ENCODE data around the gene MACROD2. TPM values are rescaled to one million over a fixed set of nuclear protein-coding genes. Genes with fewer than 3 reads are reported as not detected.

MACROD2 gene
- polyA plus RNA-seq, 1 experiment, result 0.47 TPM

- POLR2A ChIA-PET, result no interaction called here
- no peak for DNase-seq (ENCODE audit: low read depth)
- H3K36me3 ChIP-seq (ENCODE audit: control insufficient read depth, insufficient read depth, low read length), result no peaks in the 10 kb centered on the region
- no peak overlapping the region for H3K4me3 ChIP-seq (ENCODE audit: low read depth, low read length)
- TF ChIP-seq, protein P1, sequence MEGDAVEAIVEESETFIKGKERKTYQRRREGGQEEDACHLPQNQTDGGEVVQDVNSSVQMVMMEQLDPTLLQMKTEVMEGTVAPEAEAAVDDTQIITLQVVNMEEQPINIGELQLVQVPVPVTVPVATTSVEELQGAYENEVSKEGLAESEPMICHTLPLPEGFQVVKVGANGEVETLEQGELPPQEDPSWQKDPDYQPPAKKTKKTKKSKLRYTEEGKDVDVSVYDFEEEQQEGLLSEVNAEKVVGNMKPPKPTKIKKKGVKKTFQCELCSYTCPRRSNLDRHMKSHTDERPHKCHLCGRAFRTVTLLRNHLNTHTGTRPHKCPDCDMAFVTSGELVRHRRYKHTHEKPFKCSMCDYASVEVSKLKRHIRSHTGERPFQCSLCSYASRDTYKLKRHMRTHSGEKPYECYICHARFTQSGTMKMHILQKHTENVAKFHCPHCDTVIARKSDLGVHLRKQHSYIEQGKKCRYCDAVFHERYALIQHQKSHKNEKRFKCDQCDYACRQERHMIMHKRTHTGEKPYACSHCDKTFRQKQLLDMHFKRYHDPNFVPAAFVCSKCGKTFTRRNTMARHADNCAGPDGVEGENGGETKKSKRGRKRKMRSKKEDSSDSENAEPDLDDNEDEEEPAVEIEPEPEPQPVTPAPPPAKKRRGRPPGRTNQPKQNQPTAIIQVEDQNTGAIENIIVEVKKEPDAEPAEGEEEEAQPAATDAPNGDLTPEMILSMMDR (IDR thresholded peaks at IDR 0.05; ENCODE audit: insufficient read depth, low read depth, low read length), result no peak
- CTCF ChIA-PET, result no interaction called here
- H3K27me3 ChIP-seq (ENCODE audit: control insufficient read depth, insufficient read depth, low read length), result no peaks in the 10 kb centered on the region
Observed at GRCh38 chr20:14882157-14882556, 886.8 kb downstream of the MACROD2 start.

GRCh38 chr20:14882846-14883245 is 887.5 kb downstream of the MACROD2 start:
- ChIA-PET POLR2A (no interaction called here), CTCF (no interaction called here)
- no peaks in the 10 kb centered on the region for H3K36me3 ChIP-seq (ENCODE audit: control insufficient read depth, insufficient read depth, low read length)
- H3K27me3 ChIP-seq (ENCODE audit: control insufficient read depth, insufficient read depth, low read length), result no peaks in the 10 kb centered on the region
- TF ChIP-seq, protein P1 (IDR thresholded peaks at IDR 0.05; ENCODE audit: insufficient read depth, low read depth, low read length), result no peak
- DNase-seq (ENCODE audit: low read depth), result no peak
- H3K4me3 ChIP-seq (ENCODE audit: low read depth, low read length), result no peak overlapping the region

- DNase-seq (ENCODE audit: low read depth), result no peak
- H3K36me3 ChIP-seq (ENCODE audit: control insufficient read depth, insufficient read depth, low read length), result no peaks in the 10 kb centered on the region
- H3K27me3 ChIP-seq (ENCODE audit: control insufficient read depth, insufficient read depth, low read length), result no peaks in the 10 kb centered on the region
- no peak overlapping the region for H3K4me3 ChIP-seq (ENCODE audit: low read depth, low read length)
- POLR2A ChIA-PET, result no interaction called here
- CTCF ChIA-PET, result no interaction called here
- TF ChIP-seq, protein P1 (IDR thresholded peaks at IDR 0.05; ENCODE audit: insufficient read depth, low read depth, low read length), result no peak
Observed at GRCh38 chr20:14883324-14883723, 888.0 kb downstream of the MACROD2 start.

DNA sequence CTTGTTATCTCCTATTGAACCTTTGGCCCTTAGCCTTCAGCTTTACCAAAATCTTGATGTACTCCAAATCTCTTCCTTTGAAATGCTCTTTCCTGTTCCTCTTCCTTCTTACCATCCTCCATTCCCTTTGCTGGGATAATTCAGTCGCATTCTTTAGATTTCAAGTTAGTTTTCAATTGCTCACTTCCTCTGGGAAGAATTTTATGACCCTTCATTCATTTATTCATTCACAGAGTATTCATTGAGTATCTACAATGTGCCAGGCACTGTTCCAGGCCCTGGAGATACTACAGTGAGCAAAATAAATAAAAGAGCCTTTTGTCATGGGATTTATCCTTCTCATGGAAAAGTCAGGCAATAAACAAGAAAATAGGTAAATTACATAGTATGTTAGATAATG is 890.3 kb downstream of the MACROD2 start:
- no peaks in the 10 kb centered on the region for H3K36me3 ChIP-seq (ENCODE audit: control insufficient read depth, insufficient read depth, low read length)
- ChIA-PET POLR2A (no interaction called here), CTCF (no interaction called here)
- TF ChIP-seq, protein P1 (IDR thresholded peaks at IDR 0.05; ENCODE audit: insufficient read depth, low read depth, low read length), result no peak
- H3K27me3 ChIP-seq (ENCODE audit: control insufficient read depth, insufficient read depth, low read length), result no peaks in the 10 kb centered on the region
- H3K4me3 ChIP-seq (ENCODE audit: low read depth, low read length), result no peak overlapping the region
- DNase-seq (ENCODE audit: low read depth), result no peak

DNA sequence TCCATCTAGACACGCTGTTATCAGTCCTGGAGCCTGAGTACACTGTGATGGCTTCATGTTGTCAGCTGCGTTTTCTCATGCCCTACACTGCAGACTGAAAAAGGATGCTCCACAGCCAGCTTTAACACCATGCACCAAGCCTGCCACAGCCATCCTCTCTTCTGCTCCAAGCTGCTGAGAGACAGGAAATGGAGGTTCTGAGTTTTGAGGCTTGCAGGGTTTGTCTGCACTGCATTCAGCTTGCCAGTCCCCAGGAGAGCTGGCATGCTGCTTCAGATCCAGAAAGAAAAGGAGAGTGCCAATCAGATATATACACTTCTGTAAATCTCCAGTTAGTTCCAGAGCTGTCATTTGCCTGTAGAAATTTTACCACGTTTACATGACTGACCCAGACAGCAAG is 892.8 kb downstream of the MACROD2 start:
- no peak for DNase-seq (ENCODE audit: low read depth)
- TF ChIP-seq, protein P1 (IDR thresholded peaks at IDR 0.05; ENCODE audit: insufficient read depth, low read depth, low read length), result no peak
- ChIA-PET POLR2A (no interaction called here), CTCF (interaction anchor here (0.8 to 0.9 kb wide), 2 partner anchors 8 to 9 kb away, joined by 3 read pairs; no protein-coding TSS in a partner anchor)
- H3K4me3 ChIP-seq (ENCODE audit: low read depth, low read length), result no peak overlapping the region
- no peaks in the 10 kb centered on the region for H3K27me3 ChIP-seq (ENCODE audit: control insufficient read depth, insufficient read depth, low read length)
- no peaks in the 10 kb centered on the region for H3K36me3 ChIP-seq (ENCODE audit: control insufficient read depth, insufficient read depth, low read length)

Data from BJ (cell line).